ENCODE results near the gene SETBP1.

The SETBP1 gene

GRCh38 chr18:44654573-44654972 is 26.1 kb upstream of the SETBP1 start:
- no peak overlapping the region for H2BK5ac ChIP-seq (ENCODE audit: low read length)
- H4K8ac ChIP-seq (ENCODE audit: low read depth, low read length) = no peak overlapping the region
- H3K9ac ChIP-seq (ENCODE audit: low read length) = no peak overlapping the region
- no CpG with 5 or more reads among the region's 3 CpGs for WGBS (ENCODE audit: extremely low coverage, insufficient coverage, low lambda C conversion rate)
- peak; percentile 65 for DNase-seq
- H3K56ac ChIP-seq (ENCODE audit: low read length) = no peak overlapping the region
- no peak overlapping the region for H4K5ac ChIP-seq (ENCODE audit: low read length)
- peak overlapping the region; percentile 45 for H2BK15ac ChIP-seq (replicated peaks; ENCODE audit: low read depth)
- H3K4me2 ChIP-seq (ENCODE audit: low read length) = no peak overlapping the region
- H3K36me3 ChIP-seq (ENCODE audit: control insufficient read depth, insufficient read depth, low read length) = no peaks in the 10 kb centered on the region
- H3K79me1 ChIP-seq (ENCODE audit: low read length) = no peaks in the 10 kb centered on the region
- H2AK5ac ChIP-seq (ENCODE audit: low read length) = no peak overlapping the region
- H3K4me3 ChIP-seq (ENCODE audit: low read length) = no peak overlapping the region
- peaks cover 12% of the 10 kb centered on the region for H3K4me1 ChIP-seq (ENCODE audit: control insufficient read depth, low read depth, low read length)
- H3K4ac ChIP-seq (ENCODE audit: low read depth, low read length) = no peak overlapping the region
- no peaks in the 10 kb centered on the region for H3K27me3 ChIP-seq (ENCODE audit: insufficient read depth, low read length, poor library complexity)
- no peak overlapping the region for H3K18ac ChIP-seq (ENCODE audit: low read length)
- no peak overlapping the region for H3K27ac ChIP-seq (ENCODE audit: low read depth, low read length)
- no peaks in the 10 kb centered on the region for H3K79me2 ChIP-seq (ENCODE audit: control insufficient read depth, insufficient read depth, low read length)
- H2BK120ac ChIP-seq (ENCODE audit: low read depth, low read length) = no peak overlapping the region
- no peak overlapping the region for H3K23ac ChIP-seq (ENCODE audit: low read length)

GRCh38 chr18:44655435-44655834 is 25.3 kb upstream of the SETBP1 start:
- Histone ChIP-seq H2BK5ac (ENCODE audit: low read length) (no peak overlapping the region), H3K4me2 (ENCODE audit: low read length) (no peak overlapping the region), H3K27me3 (ENCODE audit: insufficient read depth, low read length, poor library complexity) (no peaks in the 10 kb centered on the region), H2BK15ac (replicated peaks; ENCODE audit: low read depth) (no peak overlapping the region), H4K8ac (ENCODE audit: low read depth, low read length) (no peak overlapping the region), H4K5ac (ENCODE audit: low read length) (no peak overlapping the region), H3K36me3 (ENCODE audit: control insufficient read depth, insufficient read depth, low read length) (no peaks in the 10 kb centered on the region), H3K9ac (ENCODE audit: low read length) (no peak overlapping the region), H3K18ac (ENCODE audit: low read length) (no peak overlapping the region), H2AK5ac (ENCODE audit: low read length) (no peak overlapping the region), H3K79me2 (ENCODE audit: control insufficient read depth, insufficient read depth, low read length) (no peaks in the 10 kb centered on the region), H3K56ac (ENCODE audit: low read length) (no peak overlapping the region), H3K23ac (ENCODE audit: low read length) (no peak overlapping the region), H3K4me1 (ENCODE audit: control insufficient read depth, low read depth, low read length) (peaks cover 12% of the 10 kb centered on the region), H3K27ac (ENCODE audit: low read depth, low read length) (no peak overlapping the region), H3K79me1 (ENCODE audit: low read length) (no peaks in the 10 kb centered on the region), H3K4ac (ENCODE audit: low read depth, low read length) (no peak overlapping the region), H3K4me3 (ENCODE audit: low read length) (no peak overlapping the region), H2BK120ac (ENCODE audit: low read depth, low read length) (no peak overlapping the region)
- DNase-seq = no peak
- WGBS (ENCODE audit: extremely low coverage, insufficient coverage, low lambda C conversion rate) = no CpG with 5 or more reads among the region's 2 CpGs

- Histone ChIP-seq H2AK5ac (ENCODE audit: low read length) (no peak overlapping the region), H3K27ac (ENCODE audit: low read depth, low read length) (no peak overlapping the region), H3K79me1 (ENCODE audit: low read length) (no peaks in the 10 kb centered on the region), H3K18ac (ENCODE audit: low read length) (no peak overlapping the region), H3K4me3 (ENCODE audit: low read length) (no peak overlapping the region), H3K4me2 (ENCODE audit: low read length) (no peak overlapping the region), H4K5ac (ENCODE audit: low read length) (no peak overlapping the region), H3K56ac (ENCODE audit: low read length) (no peak overlapping the region), H2BK15ac (replicated peaks; ENCODE audit: low read depth) (no peak overlapping the region), H3K4me1 (ENCODE audit: control insufficient read depth, low read depth, low read length) (no peaks in the 10 kb centered on the region), H3K36me3 (ENCODE audit: control insufficient read depth, insufficient read depth, low read length) (no peaks in the 10 kb centered on the region), H3K23ac (ENCODE audit: low read length) (no peak overlapping the region), H3K79me2 (ENCODE audit: control insufficient read depth, insufficient read depth, low read length) (no peaks in the 10 kb centered on the region), H4K8ac (ENCODE audit: low read depth, low read length) (no peak overlapping the region), H2BK5ac (ENCODE audit: low read length) (no peak overlapping the region), H3K9ac (ENCODE audit: low read length) (no peak overlapping the region), H3K4ac (ENCODE audit: low read depth, low read length) (no peak overlapping the region), H3K27me3 (ENCODE audit: insufficient read depth, low read length, poor library complexity) (no peaks in the 10 kb centered on the region), H2BK120ac (ENCODE audit: low read depth, low read length) (no peak overlapping the region)
- no peak for DNase-seq
Measured at GRCh38 chr18:44659771-44660170, 20.9 kb upstream of the SETBP1 start.

- Histone ChIP-seq H4K8ac (ENCODE audit: low read depth, low read length) (no peak overlapping the region), H2BK120ac (ENCODE audit: low read depth, low read length) (no peak overlapping the region), H3K36me3 (ENCODE audit: control insufficient read depth, insufficient read depth, low read length) (no peaks in the 10 kb centered on the region), H3K4me2 (ENCODE audit: low read length) (no peak overlapping the region), H3K4ac (ENCODE audit: low read depth, low read length) (no peak overlapping the region), H3K4me1 (ENCODE audit: control insufficient read depth, low read depth, low read length) (peaks cover 2% of the 10 kb centered on the region), H2BK5ac (ENCODE audit: low read length) (no peak overlapping the region), H3K9ac (ENCODE audit: low read length) (no peak overlapping the region), H3K56ac (ENCODE audit: low read length) (no peak overlapping the region), H2AK5ac (ENCODE audit: low read length) (no peak overlapping the region), H3K4me3 (ENCODE audit: low read length) (no peak overlapping the region), H3K18ac (ENCODE audit: low read length) (no peak overlapping the region), H3K27me3 (ENCODE audit: insufficient read depth, low read length, poor library complexity) (no peaks in the 10 kb centered on the region), H3K79me1 (ENCODE audit: low read length) (no peaks in the 10 kb centered on the region), H2BK15ac (replicated peaks; ENCODE audit: low read depth) (no peak overlapping the region), H4K5ac (ENCODE audit: low read length) (no peak overlapping the region), H3K27ac (ENCODE audit: low read depth, low read length) (no peak overlapping the region), H3K79me2 (ENCODE audit: control insufficient read depth, insufficient read depth, low read length) (no peaks in the 10 kb centered on the region), H3K23ac (ENCODE audit: low read length) (no peak overlapping the region)
- peak; percentile 81 for DNase-seq
- WGBS (ENCODE audit: extremely low coverage, insufficient coverage, low lambda C conversion rate) = no CpG with 5 or more reads among the region's 4 CpGs
Measured at GRCh38 chr18:44668270-44668975, 12.3 kb upstream of the SETBP1 start.

- Histone ChIP-seq H4K8ac (ENCODE audit: low read depth, low read length) (no peak overlapping the region), H2AK5ac (ENCODE audit: low read length) (no peak overlapping the region), H3K4ac (ENCODE audit: low read depth, low read length) (no peak overlapping the region), H4K5ac (ENCODE audit: low read length) (no peak overlapping the region), H3K4me2 (ENCODE audit: low read length) (no peak overlapping the region), H2BK15ac (replicated peaks; ENCODE audit: low read depth) (no peak overlapping the region), H3K4me1 (ENCODE audit: control insufficient read depth, low read depth, low read length) (peaks cover 2% of the 10 kb centered on the region), H3K18ac (ENCODE audit: low read length) (no peak overlapping the region), H3K79me2 (ENCODE audit: control insufficient read depth, insufficient read depth, low read length) (no peaks in the 10 kb centered on the region), H3K36me3 (ENCODE audit: control insufficient read depth, insufficient read depth, low read length) (no peaks in the 10 kb centered on the region), H2BK120ac (ENCODE audit: low read depth, low read length) (no peak overlapping the region), H2BK5ac (ENCODE audit: low read length) (no peak overlapping the region), H3K9ac (ENCODE audit: low read length) (no peak overlapping the region), H3K23ac (ENCODE audit: low read length) (no peak overlapping the region), H3K79me1 (ENCODE audit: low read length) (no peaks in the 10 kb centered on the region), H3K4me3 (ENCODE audit: low read length) (no peak overlapping the region), H3K56ac (ENCODE audit: low read length) (no peak overlapping the region), H3K27ac (ENCODE audit: low read depth, low read length) (no peak overlapping the region), H3K27me3 (ENCODE audit: insufficient read depth, low read length, poor library complexity) (no peaks in the 10 kb centered on the region)
- no peak for DNase-seq
- WGBS (ENCODE audit: extremely low coverage, insufficient coverage, low lambda C conversion rate) = no CpG with 5 or more reads among the region's 2 CpGs
Measured at GRCh38 chr18:44671914-44672313, 8.8 kb upstream of the SETBP1 start.

GRCh38 chr18:44672506-44672905 is 8.2 kb upstream of the SETBP1 start:
- peak; percentile 39 for DNase-seq
- Histone ChIP-seq H3K36me3 (ENCODE audit: control insufficient read depth, insufficient read depth, low read length) (no peaks in the 10 kb centered on the region), H4K8ac (ENCODE audit: low read depth, low read length) (no peak overlapping the region)

More at GRCh38 chr18:44672506-44672905, 8.2 kb upstream of the SETBP1 start:
- Histone ChIP-seq H2AK5ac (ENCODE audit: low read length) (no peak overlapping the region), H3K79me1 (ENCODE audit: low read length) (no peaks in the 10 kb centered on the region), H3K27me3 (ENCODE audit: insufficient read depth, low read length, poor library complexity) (no peaks in the 10 kb centered on the region), H3K4me3 (ENCODE audit: low read length) (no peak overlapping the region), H3K4me2 (ENCODE audit: low read length) (no peak overlapping the region), H3K9ac (ENCODE audit: low read length) (no peak overlapping the region), H3K4me1 (ENCODE audit: control insufficient read depth, low read depth, low read length) (peaks cover 2% of the 10 kb centered on the region), H3K79me2 (ENCODE audit: control insufficient read depth, insufficient read depth, low read length) (no peaks in the 10 kb centered on the region), H2BK120ac (ENCODE audit: low read depth, low read length) (no peak overlapping the region), H4K5ac (ENCODE audit: low read length) (no peak overlapping the region), H3K4ac (ENCODE audit: low read depth, low read length) (no peak overlapping the region), H3K56ac (ENCODE audit: low read length) (no peak overlapping the region), H2BK15ac (replicated peaks; ENCODE audit: low read depth) (no peak overlapping the region), H2BK5ac (ENCODE audit: low read length) (no peak overlapping the region), H3K23ac (ENCODE audit: low read length) (no peak overlapping the region), H3K27ac (ENCODE audit: low read depth, low read length) (no peak overlapping the region), H3K18ac (ENCODE audit: low read length) (no peak overlapping the region)
- WGBS (ENCODE audit: extremely low coverage, insufficient coverage, low lambda C conversion rate) = no CpG with 5 or more reads among the region's 3 CpGs

Measured in mesendoderm (in vitro differentiated cells).